Stimulated activated CD8-positive, alpha-beta memory T cell treated with anti-CD3 and anti-CD28 coated beads, Interleukin-12 subunit alpha, Interleukin-12 subunit beta, amount 100 ng/mL, for 4 hours (primary cell): ENCODE measurements around the gene MACF1.

Experiments
- DNase-seq: peaks from one replicate; pipeline ENCODE4 v3.0.0-alpha.2; 2020; ENCODE audit warnings: low read depth

Gene MACF1

GRCh38 chr1:39214998-39215873, 10.7 kb downstream of the MACF1 start:
- peak; percentile 28 for DNase-seq

- DNase-seq = no peak
Measured at GRCh38 chr1:39216771-39217170, 12.3 kb downstream of the MACF1 start.

DNA sequence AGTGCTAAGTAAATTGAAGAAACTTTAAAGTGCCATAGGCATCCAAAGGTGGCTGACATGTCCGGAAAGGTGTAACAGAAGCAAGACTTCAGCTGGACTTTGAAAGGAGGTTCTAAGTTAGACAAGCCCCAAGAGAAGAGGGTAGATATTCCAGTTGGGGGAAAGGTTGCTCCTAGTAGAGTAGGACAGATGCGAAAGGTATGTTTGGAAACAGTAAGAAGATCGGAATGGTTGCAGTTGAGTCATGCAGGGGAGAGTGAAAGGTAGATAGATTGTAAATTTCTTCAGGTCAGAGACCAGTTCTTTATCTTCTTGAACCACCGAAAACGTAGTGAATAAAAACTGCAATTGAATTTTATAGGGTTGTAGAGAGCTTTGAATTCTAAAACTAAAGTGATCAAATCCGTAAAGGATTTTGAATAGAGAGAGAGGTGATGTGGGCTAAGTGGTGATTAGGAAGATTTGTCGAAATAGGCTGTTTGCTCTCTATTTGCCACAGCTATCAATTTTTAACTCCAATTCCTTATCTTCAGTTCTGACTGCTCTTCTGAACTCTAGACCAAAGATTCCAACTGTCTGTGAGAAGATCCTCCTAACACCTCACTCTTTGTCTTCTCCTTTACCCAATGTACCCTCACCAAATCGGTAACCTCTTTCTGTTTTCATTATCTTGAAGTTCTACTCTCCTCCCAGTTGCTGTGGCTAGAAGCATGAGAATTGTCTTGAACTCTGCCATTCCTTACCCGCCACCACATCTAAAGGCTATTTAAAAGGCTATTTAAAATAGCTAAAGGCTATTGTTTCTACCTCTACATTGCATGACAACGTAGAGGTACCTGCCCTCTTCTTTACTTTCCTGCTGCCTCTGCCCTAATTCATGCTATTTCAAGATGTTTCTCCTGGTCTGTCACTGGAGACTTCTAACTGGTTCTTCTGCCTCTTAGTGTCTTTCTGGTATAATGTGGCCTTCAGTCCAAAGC, 16.7 kb downstream of the MACF1 start:
- DNase-seq = no peak

DNA sequence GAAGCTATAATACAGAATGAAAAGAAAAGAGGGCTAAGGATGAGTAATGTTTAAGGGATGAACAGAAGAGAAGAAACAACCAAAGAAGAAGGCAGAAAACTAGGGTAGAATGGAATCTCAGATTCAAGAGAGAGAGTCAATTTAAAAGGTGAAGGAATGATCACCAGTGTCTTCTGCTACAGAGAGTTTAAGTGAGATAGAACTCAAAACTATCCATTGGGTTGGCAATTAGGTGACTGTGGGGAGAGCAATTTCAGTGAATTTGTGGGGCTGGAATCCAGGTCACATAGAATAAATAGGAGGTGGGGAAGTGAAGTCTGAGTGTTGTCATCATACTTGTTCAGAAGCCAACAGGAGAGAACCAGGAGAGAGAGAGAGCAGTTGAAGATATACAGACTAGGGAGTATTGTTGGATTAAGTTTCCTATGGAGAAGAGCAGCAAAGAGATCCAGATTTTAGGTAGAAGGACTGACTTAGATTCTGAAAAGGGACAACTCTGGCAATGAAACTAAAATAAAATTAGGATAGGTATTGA, 19.9 kb downstream of the MACF1 start:
- DNase-seq = no peak

DNA sequence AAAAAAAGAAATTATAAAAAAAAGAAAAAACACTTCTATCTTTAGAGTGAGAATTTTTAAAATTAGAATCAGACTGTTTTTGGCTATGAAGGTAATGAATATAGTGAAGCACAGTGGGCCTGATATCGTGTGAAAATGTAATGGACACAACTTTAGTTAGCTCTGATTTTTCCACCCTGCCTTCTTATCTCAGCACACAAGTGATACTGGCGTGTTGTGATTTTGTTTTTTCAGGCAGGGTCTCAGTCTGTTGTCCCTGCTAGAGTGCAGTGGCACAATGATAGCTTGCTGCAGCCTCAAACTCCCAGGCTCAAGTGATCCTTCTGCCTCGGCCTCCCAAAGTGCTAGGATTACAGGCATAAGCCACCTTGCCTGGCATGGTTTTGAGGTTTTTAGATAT, 22.3 kb downstream of the MACF1 start:
- DNase-seq = no peak

DNA sequence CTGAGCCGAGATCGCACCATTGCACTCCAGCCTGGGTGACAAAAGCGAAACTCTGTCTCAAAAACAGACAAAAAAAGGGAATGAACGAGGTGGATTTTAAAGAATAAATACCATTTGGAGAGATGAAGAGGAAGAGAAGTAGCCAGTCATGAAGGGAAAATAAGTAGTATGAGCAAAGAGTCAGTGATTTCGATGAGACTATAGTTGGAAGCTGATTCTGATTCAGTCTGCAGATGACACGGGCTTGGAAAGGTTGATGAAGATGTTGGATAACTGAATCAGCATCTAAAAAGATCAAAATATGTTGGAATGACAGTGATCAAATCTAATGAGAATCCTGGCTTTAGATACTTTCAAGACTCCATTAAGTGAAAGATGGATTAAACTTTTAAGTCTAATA, 23.8 kb downstream of the MACF1 start:
- DNase-seq = no peak

DNA sequence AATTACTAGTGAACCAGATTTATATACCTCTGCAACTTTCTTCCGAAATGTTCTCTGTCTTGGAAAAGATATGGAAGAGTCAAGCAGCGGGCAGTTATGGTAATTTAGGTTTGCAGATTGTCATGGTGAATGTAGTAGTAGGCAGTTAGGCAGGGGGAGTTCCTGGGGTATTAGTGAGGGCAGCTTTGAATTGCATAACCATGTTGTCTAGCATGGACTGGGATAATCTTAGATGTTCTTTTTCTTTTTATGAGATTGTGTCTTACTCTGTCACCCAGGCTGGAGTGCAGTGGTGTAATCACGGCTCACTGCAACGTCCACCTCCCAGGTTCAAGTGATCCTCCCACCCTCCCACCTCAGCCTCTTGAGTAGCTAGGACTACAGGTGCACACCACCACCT, 25.0 kb downstream of the MACF1 start:
- no peak for DNase-seq

DNA sequence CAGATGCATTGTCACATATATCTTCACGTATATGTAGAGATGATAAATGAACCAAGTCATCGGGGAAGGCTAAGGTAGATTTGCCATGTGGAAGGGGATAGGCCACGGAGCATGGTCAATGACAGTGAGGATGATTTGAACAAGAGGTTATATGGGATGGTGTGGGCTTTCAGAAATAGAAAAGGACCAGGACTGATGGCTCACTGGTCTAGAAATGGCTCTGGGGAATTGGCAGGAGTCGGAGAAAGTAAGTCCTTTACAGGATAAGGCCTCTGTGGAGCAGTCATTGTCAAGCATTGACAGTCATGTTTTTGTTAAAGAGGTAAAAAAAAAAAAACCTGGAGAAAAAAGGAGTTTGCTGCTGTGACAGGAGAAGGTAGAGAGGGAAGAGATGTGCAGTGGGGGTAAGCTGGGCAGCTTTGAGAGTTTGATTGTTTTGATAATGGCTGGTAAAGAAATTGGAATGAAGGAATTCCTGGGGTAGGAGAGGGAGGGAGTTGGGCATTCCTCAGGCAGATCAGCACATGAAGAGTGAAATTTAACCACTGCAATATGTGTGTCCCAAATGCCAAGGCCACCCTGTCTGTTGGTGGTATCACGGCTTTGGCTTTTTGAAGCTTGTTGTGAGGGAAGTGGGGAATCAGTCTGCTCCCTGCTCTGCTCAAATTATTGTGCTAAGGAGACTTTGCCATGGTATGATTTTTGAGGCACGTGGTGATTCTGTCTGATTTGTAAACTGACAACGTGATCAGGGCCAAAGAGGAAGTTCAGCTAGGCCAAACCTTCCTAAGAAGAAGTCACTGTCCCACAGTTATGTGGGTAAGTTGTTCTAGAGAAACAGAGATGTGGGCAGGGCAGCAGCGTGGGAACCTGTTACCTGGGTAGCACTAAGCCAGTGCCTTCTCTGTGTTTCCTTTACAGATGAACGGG, 26.0 kb downstream of the MACF1 start:
- peak; percentile 8 for DNase-seq

DNA sequence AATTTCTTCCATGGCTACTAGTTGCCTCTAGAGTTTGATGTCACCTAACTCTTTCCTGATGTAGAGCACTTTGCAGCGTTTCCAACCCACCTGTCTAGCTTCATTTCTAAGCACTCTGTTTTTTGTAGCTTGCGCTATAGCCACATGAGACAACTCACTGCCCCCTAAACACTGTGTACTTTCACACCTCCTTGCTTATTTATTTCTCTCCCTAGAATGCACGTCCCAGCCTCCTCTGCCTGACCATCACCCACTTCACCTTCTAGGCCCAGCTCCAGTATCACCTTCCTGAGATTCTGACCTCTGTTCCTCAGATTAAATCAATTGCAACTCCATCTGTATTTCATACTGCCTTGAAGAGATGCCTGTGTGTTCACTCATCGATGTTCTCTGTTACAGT, 32.5 kb downstream of the MACF1 start:
- no peak for DNase-seq

- DNase-seq = no peak
Measured at GRCh38 chr1:39238476-39238875, 34.0 kb downstream of the MACF1 start.

DNA sequence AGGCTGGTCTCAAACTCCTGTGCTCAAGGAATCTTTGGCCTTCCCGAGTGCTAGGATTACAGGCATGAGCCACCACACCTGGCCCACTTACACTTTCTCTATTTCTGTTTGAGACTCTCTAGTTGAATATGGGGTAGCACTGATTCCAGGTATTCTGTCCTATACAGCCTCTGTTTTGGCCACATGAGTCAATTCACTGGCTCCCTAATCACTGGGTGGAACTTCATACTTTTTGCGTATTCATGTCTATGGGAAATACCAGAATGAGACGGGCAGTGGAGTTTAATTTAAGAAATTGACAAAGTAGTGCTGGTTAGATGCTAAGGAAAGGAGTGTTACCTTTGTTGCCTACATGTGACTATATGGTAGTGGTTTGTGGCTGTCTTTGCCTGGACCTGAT, 35.5 kb downstream of the MACF1 start:
- no peak for DNase-seq

- DNase-seq = no peak
Measured at GRCh38 chr1:39243302-39243701, 38.8 kb downstream of the MACF1 start.

- DNase-seq = no peak
Measured at GRCh38 chr1:39250460-39251240, 46.2 kb downstream of the MACF1 start.

GRCh38 chr1:39255222-39255621, 50.7 kb downstream of the MACF1 start:
- DNase-seq = no peak

- DNase-seq = peak; percentile 26
Measured at GRCh38 chr1:39258146-39258924, 53.8 kb downstream of the MACF1 start.

- DNase-seq = no peak
Measured at GRCh38 chr1:39258925-39259244, 54.4 kb downstream of the MACF1 start.

GRCh38 chr1:39261712-39262221, 57.3 kb downstream of the MACF1 start:
- DNase-seq = no peak

DNA sequence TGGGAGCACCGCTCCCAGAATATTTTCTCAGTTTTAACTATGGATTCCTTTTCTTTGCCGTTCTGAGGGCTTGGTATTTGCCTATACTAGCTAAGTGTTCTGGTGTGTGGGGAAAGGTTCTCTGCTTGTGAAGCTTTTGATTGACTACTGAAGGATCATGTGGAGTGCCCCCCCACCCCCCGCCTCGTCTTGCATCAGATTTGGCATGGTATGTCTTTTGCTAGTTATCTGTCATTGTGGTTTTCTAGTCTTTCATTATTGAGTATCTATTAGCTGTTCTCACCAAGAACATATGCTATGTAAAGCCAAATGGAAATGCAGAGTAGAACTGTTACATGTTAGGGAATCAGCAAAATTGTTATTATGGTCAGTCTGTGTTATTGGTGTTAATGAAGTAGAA, 58.3 kb downstream of the MACF1 start:
- no peak for DNase-seq

GRCh38 chr1:39266269-39266668, 61.8 kb downstream of the MACF1 start:
- no peak for DNase-seq

GRCh38 chr1:39266792-39267191, 62.3 kb downstream of the MACF1 start:
- no peak for DNase-seq
